ENCODE data around the gene CBX4. TPM values are rescaled to one million over a fixed set of nuclear protein-coding genes. Genes with fewer than 3 reads are reported as not detected.

The CBX4 gene
- total and polyA plus RNA-seq, 12 donors: 9.4 to 38.2 (median 24.6) TPM

DNA sequence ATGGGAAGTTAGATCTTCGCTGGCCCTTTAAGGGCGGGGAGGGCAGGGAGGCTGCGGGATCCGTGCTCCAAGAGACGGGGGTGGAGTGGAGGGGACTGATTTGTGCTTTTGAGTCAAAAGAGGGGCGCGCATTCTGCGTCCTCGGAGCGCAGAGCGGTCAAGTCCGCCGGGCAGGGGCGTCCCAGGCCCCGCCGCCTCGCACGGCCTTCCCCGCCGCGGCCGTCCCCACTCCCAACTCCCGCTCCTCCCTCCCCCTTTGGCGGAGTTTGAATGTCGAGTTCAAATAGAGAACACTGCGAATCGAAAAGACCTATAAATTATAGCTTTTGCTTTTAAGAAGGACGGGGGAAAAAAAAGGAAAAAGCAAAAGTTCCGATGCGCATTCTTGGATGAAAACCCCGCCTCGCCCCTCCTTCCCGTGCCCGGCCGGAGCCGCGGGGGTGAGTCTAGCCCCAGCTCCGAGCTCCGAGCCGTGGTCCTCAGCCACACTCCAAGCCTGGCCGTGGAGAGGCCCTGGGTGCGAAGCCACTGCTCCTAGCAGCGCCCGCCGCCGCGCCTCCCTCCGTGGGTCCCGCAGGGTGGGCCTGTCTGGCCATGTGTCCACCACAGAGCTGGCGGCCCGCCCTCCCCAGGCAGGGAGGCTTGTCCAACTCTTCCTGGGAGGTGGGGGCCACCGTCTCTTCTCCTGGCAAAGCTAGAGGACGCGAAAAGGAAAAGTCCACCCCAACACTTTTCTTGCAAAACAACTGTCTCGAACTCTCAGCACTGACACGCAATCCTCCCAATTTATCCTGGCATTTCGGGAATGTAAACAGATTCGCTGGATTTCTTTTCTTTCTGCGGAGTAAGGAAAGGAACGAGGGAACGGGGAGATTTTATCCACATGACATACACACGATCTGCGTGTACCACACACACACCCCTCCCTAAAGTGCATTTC is 46.0 kb downstream of the CBX4 start:
- Histone ChIP-seq H3K27me3 (peaks cover 30 to 73% (median 65%) of the 10 kb centered on the region in 7 donors), H3K27ac (no peak overlapping the region), H3K4me3 (peak overlapping the region in 9 of 10 donors; percentile 10 to 43 (median 34)), H3K36me3 (peaks cover 0 to 11% (median 0%) of the 10 kb centered on the region in 9 donors), H3K4me1 (peaks cover 22 to 63% (median 46%) of the 10 kb centered on the region in 9 donors), H3K9me3 (no peaks in the 10 kb centered on the region)
- no peak for DNase-seq
- no peak for ATAC-seq
- 39 to 45% methylated on average over 63 of the region's 63 CpGs for WGBS, 2 donors
- intact Hi-C loops (cut with DNase I): loop anchor here in 5 of 10 donors (5.0 kb wide), 3 partner anchors 124 to 199 kb away; no protein-coding TSS in a partner anchor
- TF ChIP-seq, protein P1, sequence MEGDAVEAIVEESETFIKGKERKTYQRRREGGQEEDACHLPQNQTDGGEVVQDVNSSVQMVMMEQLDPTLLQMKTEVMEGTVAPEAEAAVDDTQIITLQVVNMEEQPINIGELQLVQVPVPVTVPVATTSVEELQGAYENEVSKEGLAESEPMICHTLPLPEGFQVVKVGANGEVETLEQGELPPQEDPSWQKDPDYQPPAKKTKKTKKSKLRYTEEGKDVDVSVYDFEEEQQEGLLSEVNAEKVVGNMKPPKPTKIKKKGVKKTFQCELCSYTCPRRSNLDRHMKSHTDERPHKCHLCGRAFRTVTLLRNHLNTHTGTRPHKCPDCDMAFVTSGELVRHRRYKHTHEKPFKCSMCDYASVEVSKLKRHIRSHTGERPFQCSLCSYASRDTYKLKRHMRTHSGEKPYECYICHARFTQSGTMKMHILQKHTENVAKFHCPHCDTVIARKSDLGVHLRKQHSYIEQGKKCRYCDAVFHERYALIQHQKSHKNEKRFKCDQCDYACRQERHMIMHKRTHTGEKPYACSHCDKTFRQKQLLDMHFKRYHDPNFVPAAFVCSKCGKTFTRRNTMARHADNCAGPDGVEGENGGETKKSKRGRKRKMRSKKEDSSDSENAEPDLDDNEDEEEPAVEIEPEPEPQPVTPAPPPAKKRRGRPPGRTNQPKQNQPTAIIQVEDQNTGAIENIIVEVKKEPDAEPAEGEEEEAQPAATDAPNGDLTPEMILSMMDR (IDR thresholded peaks at IDR 0.05): no peak

DNA sequence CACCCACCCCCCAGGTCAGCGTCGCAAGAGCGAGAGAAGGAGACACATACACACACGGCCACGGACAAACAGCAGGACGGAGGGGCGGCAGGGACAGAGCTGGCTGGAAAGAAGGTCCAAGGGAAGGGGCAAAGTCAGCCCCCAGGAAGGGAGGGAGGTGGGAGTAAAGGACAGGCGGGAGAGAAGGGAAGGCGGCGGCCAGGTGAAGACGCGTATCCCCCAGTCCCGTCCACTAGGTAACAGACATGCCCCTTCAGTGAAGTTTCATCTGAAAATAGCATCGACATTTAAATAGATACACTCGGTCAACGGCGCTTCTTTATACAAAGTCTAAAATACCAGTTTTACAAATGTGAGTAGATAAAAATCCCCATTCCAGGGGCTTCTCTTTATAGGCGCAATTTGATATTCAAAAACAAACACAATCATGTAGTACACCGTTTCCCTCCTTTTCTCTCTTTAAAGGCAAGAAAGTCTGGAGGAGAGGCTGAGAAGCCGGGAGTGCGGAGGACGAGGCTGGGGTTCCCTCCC is 46.8 kb downstream of the CBX4 start:
- H3K9me3 ChIP-seq: no peaks in the 10 kb centered on the region
- DNase-seq (no peak), ATAC-seq (no peak)
- H3K4me1 ChIP-seq: peaks cover 17 to 57% (median 40%) of the 10 kb centered on the region in 9 donors
- H3K4me3 ChIP-seq: peak overlapping the region in 8 of 10 donors; percentile 10 to 43 (median 34)
- H3K36me3 ChIP-seq: peaks cover 0 to 11% (median 0%) of the 10 kb centered on the region in 9 donors
- intact Hi-C loops (cut with DNase I): loop anchor here in 5 of 10 donors (5.0 kb wide), 3 partner anchors 125 to 200 kb away; no protein-coding TSS in a partner anchor
- TF ChIP-seq, protein P1 (IDR thresholded peaks at IDR 0.05): no peak
- 8 to 12% methylated on average over 22 of the region's 22 CpGs for WGBS, 2 donors
- H3K27me3 ChIP-seq: peaks cover 25 to 74% (median 67%) of the 10 kb centered on the region in 7 donors
- H3K27ac ChIP-seq: no peak overlapping the region

DNA sequence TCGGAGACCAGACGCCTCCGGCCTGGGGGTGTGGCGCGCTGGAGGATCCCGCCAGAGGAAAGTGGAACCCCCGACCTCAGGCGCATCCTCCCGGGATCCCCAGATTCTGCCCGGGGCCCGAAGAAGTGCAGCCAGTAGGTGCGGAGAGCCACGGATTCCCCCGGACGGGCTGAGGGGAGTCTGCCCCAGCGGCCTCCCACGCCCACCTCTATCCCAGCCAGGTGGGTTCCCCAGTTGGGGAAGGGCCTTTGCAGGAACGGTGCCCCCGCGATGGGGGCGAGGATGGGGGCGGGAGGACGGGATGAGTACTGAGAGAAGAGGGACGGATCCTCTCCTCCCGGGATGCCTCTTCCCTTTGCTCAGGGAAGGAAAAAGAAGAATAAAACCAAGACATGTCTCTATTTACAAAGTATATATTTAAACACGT is 47.5 kb downstream of the CBX4 start:
- no peak for DNase-seq
- peaks cover 25 to 81% (median 74%) of the 10 kb centered on the region in 7 donors for H3K27me3 ChIP-seq
- H3K4me1 ChIP-seq: peaks cover 17 to 57% (median 44%) of the 10 kb centered on the region in 9 donors
- 3 to 4% methylated on average over 26 of the region's 26 CpGs for WGBS, 2 donors
- no peak for ATAC-seq
- intact Hi-C loops (cut with DNase I): loop anchor here in 5 of 10 donors (5.0 kb wide), 3 partner anchors 126 to 201 kb away; no protein-coding TSS in a partner anchor
- no peaks in the 10 kb centered on the region for H3K9me3 ChIP-seq
- no peak overlapping the region for H3K4me3 ChIP-seq
- no peak overlapping the region for H3K27ac ChIP-seq
- peaks cover 0 to 11% (median 0%) of the 10 kb centered on the region in 9 donors for H3K36me3 ChIP-seq
- TF ChIP-seq, protein P1 (IDR thresholded peaks at IDR 0.05): no peak
